ENCODE data around the gene ICOSLG.

DNA sequence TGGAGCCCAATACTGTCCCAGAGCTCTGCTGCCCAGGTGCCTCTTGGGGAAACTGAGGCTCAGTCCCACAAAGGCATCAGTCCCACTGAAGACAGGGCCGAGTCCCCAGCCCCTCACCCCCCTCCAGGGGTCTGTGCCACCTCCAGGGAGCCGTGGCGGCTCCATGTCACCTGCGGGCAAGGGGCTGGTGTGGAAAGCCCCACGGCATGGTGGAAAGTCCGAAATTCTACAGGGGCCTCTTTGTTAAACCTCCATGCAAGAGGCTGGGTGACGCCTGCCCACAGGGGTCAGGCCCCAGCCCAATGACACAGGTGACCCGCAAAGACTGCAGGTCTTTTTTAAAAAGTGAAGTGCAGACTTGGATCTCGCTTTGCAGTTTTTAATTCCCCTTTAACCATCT is 41.6 kb upstream of the ICOSLG start:
- no peak for TF ChIP-seq EZH2phosphoT487 (IDR thresholded peaks at IDR 0.05; ENCODE audit: insufficient read depth, low read depth)
- TF ChIP-seq EZH2 (IDR thresholded peaks at IDR 0.05; ENCODE audit: insufficient read depth, poor library complexity, severe bottlenecking), result no peak
